K562 (cell line): ENCODE results near the gene HSPA1B. TPM values are rescaled to one million over a fixed set of nuclear protein-coding genes. Genes with fewer than 3 reads are reported as not detected.

Experiments
- CEBPB ChIP-seq: fragments of 450-650 bp; IDR thresholded peaks from 2 replicates; pipeline ENCODE4 v1.6.1; 2016; ENCODE audit warnings: missing genetic modification characterization, missing compliant biosample characterization
- HDAC2 ChIP-seq: fragments of 450-650 bp; IDR thresholded peaks from 2 replicates; pipeline ENCODE4 v1.6.1; 2016; ENCODE audit warnings: mild to moderate bottlenecking
- HOMEZ ChIP-seq: fragments of 250-450 bp; sonication (Bioruptor Pico); IDR thresholded peaks from 2 replicates; pipeline ENCODE4 v1.4.0; 2020; ENCODE audit warnings: mild to moderate bottlenecking, moderate library complexity
- NFIX ChIP-seq: fragments of 250-450 bp; sonication (Bioruptor Pico); IDR thresholded peaks from 2 replicates; pipeline ENCODE4 v1.4.0; 2020; ENCODE audit warnings: low read depth, mild to moderate bottlenecking, moderate library complexity
- SIN3A ChIP-seq, 2 experiments: fragments of 150-350 bp in 1 of 2; IDR thresholded peaks; 2 replicates each; pipeline ENCODE4 v1.6.1; 2011 to 2016; ENCODE audit warnings: borderline replicate concordance in 2 of 2, low read depth in 2 of 2, low read length in 2 of 2, mild to moderate bottlenecking in 2 of 2, moderate library complexity in 2 of 2; ENCODE audit not compliant: control insufficient read depth in 1 of 2
- SMARCA5 ChIP-seq: fragments of 450-650 bp; IDR thresholded peaks from 2 replicates; pipeline ENCODE4 v1.6.1; 2016
- SMARCC2 ChIP-seq: fragments of 450-650 bp; IDR thresholded peaks from 2 replicates; pipeline ENCODE4 v1.6.1; 2017; ENCODE audit warnings: antibody characterized with exemption, moderate library complexity, mild to moderate bottlenecking, low read depth
- TSC22D4 ChIP-seq: fragments of 450-650 bp; IDR thresholded peaks from 2 replicates; pipeline ENCODE4 v1.6.1; 2016; ENCODE audit warnings: missing genetic modification characterization, missing biosample characterization, control low read depth
- YY1 ChIP-seq, 3 experiments: IDR thresholded peaks; 2 replicates each; pipeline ENCODE4 v1.6.1; 2011; ENCODE audit warnings: low read length in 2 of 3, mild to moderate bottlenecking in 2 of 3, moderate library complexity in 2 of 3, borderline replicate concordance in 1 of 3, control low read depth in 1 of 3, low read depth in 1 of 3; ENCODE audit not compliant: insufficient read depth in 3 of 3, insufficient replicate concordance in 2 of 3, control insufficient read depth in 1 of 3, insufficient read length in 1 of 3; ENCODE audit errors: extremely low read depth in 1 of 3
- ZBTB12 ChIP-seq: fragments of 250-450 bp; sonication (Bioruptor Pico); IDR thresholded peaks from 2 replicates; pipeline ENCODE4 v1.4.0; 2020
- ZBTB7A ChIP-seq: IDR thresholded peaks from 2 replicates; pipeline ENCODE4 v1.6.1; 2011; ENCODE audit warnings: low read depth, mild to moderate bottlenecking, low read length, moderate library complexity, borderline replicate concordance; ENCODE audit not compliant: control insufficient read depth
- ZNF140 ChIP-seq: fragments of 250-450 bp; sonication (Bioruptor Pico); IDR thresholded peaks from 2 replicates; pipeline ENCODE4 v1.8.0; 2021; ENCODE audit warnings: moderate library complexity, mild to moderate bottlenecking, inconsistent platforms
- ZNF24 ChIP-seq: fragments of 450-650 bp; IDR thresholded peaks from 2 replicates; pipeline ENCODE4 v1.6.1; 2016
- ZNF324 ChIP-seq: fragments of 250-450 bp; sonication (Bioruptor Pico); IDR thresholded peaks from 2 replicates; pipeline ENCODE4 v1.4.0; 2020; ENCODE audit warnings: mild to moderate bottlenecking
- ZNF785 ChIP-seq: fragments of 250-450 bp; sonication (Bioruptor Pico); IDR thresholded peaks from 2 replicates; pipeline ENCODE4 v1.4.0; 2020; ENCODE audit warnings: mild to moderate bottlenecking
- polyA plus RNA-seq, 8 experiments: library from polyadenylated mRNA; depleted of rRNA in 4 of 8; stranded (reverse) in 5 of 8; unstranded in 3 of 8; fragments of >200 nt; fragmentation: Nextera tagmentation in 2 of 8; fragmentation: Illumina TruSeq in 1 of 8; extraction: Ambion mirVana in 2 of 8; extraction: Trizol in 1 of 8; gene quantifications; 2 replicates each; pipeline versions ENCODE4 v1.2.1 to v1.2.3, GENCODE V29; 2011 to 2014; ENCODE audit warnings: inconsistent platforms in 1 of 8, missing spikeins in 1 of 8
- total RNA-seq, 7 experiments: library from RNA; depleted of rRNA in 6 of 7; stranded (reverse); fragments of >200 nt in 6 of 7; fragmentation: Illumina TruSeq in 2 of 7; extraction: Trizol in 2 of 7; gene quantifications; 2 replicates each; pipeline versions ENCODE4 v1.2.1 to v1.2.3, GENCODE V29; 2011 to 2021; ENCODE audit warnings: low replicate concordance in 1 of 7
- TF ChIP-seq, protein P1 (sequence below), 2 experiments: IDR thresholded peaks; 2 replicates each; pipeline ENCODE4 v1.6.1; 2011; ENCODE audit warnings: borderline replicate concordance in 1 of 2, control low read depth in 1 of 2, low read depth in 1 of 2, low read length in 1 of 2, mild to moderate bottlenecking in 1 of 2, mixed read lengths in 1 of 2, moderate library complexity in 1 of 2; ENCODE audit not compliant: insufficient read depth in 1 of 2, insufficient read length in 1 of 2, poor library complexity in 1 of 2, severe bottlenecking in 1 of 2; ENCODE audit errors: extremely low read depth in 1 of 2
- TF ChIP-seq, protein P2 (sequence below), 3 experiments: fragments of 200-800 bp in 1 of 3; fragments of 250-450 bp in 1 of 3; fragments of 450-650 bp in 1 of 3; sonication (Bioruptor Pico) in 1 of 3; sonication (Bioruptor generic) in 1 of 3; formaldehyde crosslinking in 1 of 3; IDR thresholded peaks; 2 replicates each; pipeline versions ENCODE4 v1.6.1 to v1.8.0; 2016 to 2022; ENCODE audit warnings: mild to moderate bottlenecking in 2 of 3, missing genetic modification characterization in 2 of 3, missing compliant biosample characterization in 1 of 3, moderate library complexity in 1 of 3

HSPA1B gene
- total and polyA plus RNA-seq, 9 of the 15 experiments (the other 6 are each of a cell fraction or from before 2014, with no cell fraction given), result 0.27 to 227 (median 51.2) TPM

DNA sequence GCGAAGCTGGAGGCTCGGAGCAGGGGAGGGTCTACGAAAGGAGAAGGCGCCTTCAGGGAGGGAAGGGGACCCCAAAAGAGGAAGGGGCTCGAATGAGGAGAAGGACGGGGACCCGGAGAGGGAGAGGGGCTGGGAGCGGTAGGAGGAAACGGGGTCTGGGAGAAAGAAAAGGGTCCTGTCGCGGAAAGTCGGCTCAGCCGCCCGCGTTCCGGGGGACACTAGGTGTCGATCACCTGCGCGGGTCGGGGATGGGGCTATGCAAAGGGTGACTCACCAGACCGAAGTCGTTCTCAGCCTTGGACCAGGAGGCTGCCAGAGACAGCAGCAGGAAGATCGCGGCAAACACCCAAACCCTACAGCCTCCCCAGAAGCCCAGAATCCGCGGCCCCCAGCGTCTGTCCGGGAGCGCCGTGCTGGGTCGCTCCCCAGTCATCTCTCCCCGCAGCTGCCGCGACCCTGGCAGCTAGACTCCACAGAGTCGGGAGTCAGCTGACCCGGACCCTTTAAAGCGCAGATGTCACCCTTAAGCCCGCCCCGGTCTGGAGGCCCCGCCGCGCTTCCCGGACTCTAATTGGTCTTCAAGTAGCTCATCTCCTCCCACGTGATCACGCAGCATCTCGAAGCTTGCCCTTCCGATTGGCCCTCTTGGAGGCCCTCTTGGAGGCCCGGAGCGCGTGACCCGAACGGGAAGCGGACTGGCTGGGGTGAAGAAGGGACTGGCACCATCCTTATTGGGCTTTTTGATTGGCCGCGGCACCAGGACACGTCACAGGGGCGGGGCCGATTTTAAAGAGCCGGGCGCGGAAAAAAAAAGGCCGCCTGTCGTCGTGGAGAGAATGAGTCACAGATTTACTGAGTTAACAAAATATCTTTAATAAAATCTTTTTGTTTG, 35.1 kb downstream of the HSPA1B start, which contains the start of gene NEU1 (continued):
- TF ChIP-seq YY1 (IDR thresholded peaks at IDR 0.05; ENCODE audit: borderline replicate concordance in 1 of 3, control insufficient read depth in 1 of 3, extremely low read depth in 1 of 3, insufficient read depth in 3 of 3, insufficient read length in 1 of 3, insufficient replicate concordance in 2 of 3, low read depth in 1 of 3, low read length in 2 of 3), result peak in 1 of 3 experiments; percentile 67
- no peak for TF ChIP-seq CEBPB
- peak; percentile 99 to 100 for TF ChIP-seq SIN3A (IDR thresholded peaks at IDR 0.05; ENCODE audit: borderline replicate concordance in 2 of 2, control insufficient read depth in 1 of 2, low read depth in 2 of 2, low read length in 2 of 2)
- TF ChIP-seq ZBTB12 (CRISPR knock-in tag), result peak; percentile 88
- TF ChIP-seq SMARCC2, result no peak
- TF ChIP-seq, protein P1, sequence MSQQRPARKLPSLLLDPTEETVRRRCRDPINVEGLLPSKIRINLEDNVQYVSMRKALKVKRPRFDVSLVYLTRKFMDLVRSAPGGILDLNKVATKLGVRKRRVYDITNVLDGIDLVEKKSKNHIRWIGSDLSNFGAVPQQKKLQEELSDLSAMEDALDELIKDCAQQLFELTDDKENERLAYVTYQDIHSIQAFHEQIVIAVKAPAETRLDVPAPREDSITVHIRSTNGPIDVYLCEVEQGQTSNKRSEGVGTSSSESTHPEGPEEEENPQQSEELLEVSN (IDR thresholded peaks at IDR 0.05; ENCODE audit: borderline replicate concordance in 1 of 2, extremely low read depth in 1 of 2, insufficient read depth in 1 of 2, insufficient read length in 1 of 2, low read depth in 1 of 2, low read length in 1 of 2, poor library complexity in 1 of 2, severe bottlenecking in 1 of 2), result peak; percentile 87 to 89
- no peak for TF ChIP-seq HOMEZ (CRISPR knock-in tag)
- no peak for TF ChIP-seq TSC22D4 (tag)
- TF ChIP-seq ZNF785 (CRISPR knock-in tag), result no peak
- no peak for TF ChIP-seq NFIX (CRISPR knock-in tag)
- TF ChIP-seq ZNF140 (CRISPR knock-in tag), result no peak
- TF ChIP-seq ZBTB7A, result peak; percentile 81; the same call in 1 of the 2 replicates
- TF ChIP-seq, protein P2, sequence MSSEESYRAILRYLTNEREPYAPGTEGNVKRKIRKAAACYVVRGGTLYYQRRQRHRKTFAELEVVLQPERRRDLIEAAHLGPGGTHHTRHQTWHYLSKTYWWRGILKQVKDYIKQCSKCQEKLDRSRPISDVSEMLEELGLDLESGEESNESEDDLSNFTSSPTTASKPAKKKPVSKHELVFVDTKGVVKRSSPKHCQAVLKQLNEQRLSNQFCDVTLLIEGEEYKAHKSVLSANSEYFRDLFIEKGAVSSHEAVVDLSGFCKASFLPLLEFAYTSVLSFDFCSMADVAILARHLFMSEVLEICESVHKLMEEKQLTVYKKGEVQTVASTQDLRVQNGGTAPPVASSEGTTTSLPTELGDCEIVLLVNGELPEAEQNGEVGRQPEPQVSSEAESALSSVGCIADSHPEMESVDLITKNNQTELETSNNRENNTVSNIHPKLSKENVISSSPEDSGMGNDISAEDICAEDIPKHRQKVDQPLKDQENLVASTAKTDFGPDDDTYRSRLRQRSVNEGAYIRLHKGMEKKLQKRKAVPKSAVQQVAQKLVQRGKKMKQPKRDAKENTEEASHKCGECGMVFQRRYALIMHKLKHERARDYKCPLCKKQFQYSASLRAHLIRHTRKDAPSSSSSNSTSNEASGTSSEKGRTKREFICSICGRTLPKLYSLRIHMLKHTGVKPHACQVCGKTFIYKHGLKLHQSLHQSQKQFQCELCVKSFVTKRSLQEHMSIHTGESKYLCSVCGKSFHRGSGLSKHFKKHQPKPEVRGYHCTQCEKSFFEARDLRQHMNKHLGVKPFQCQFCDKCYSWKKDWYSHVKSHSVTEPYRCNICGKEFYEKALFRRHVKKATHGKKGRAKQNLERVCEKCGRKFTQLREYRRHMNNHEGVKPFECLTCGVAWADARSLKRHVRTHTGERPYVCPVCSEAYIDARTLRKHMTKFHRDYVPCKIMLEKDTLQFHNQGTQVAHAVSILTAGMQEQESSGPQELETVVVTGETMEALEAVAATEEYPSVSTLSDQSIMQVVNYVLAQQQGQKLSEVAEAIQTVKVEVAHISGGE (CRISPR knock-in tag; IDR thresholded peaks at IDR 0.05), result peak in 1 of 3 experiments; percentile 75; a peak in 3 of 6 replicates
- TF ChIP-seq ZNF324 (CRISPR knock-in tag), result no peak
- TF ChIP-seq ZNF24, result no peak
- peak; percentile 97 for TF ChIP-seq HDAC2
- TF ChIP-seq SMARCA5, result peak; percentile 71; the same call in 1 of the 2 replicates
